ENCODE data around the gene FIBP.
A peak's percentile ranks its signal among the peaks of the same experiment; 100 is the strongest.

FIBP gene

GRCh38 chr11:65888163-65888814 is at the start of gene FIBP:
FIBP (minus strand) TSS chr11:65888471; CDS start chr11:65888418, 53 bp downstream.
- DNase-seq, result peak; percentile 98

GRCh38 chr11:65937766-65938165 is 49.5 kb upstream of the FIBP start:
- no peak for DNase-seq

GRCh38 chr11:65934014-65934413 is 45.7 kb upstream of the FIBP start:
- DNase-seq, result no peak

DNA sequence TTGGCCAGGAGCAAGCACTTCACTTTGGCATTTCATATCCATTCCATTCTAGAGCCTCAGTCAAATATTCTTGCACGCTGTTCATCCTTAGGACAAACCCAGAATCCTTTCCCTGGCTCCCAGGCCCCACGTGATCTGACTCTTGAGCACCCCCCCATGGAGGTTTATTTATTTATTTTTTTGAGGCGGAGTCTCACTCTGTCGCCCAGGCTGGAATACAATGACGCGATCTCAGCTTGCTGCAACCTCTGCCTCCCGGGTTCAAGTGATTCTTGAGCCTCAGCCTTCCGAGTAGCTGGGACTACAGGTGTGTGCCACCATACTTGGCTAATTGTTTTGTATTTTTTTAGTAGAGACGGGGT is 44.3 kb upstream of the FIBP start:
- no peak for DNase-seq

- DNase-seq, result no peak
Measured at GRCh38 chr11:65931773-65932557, 43.7 kb upstream of the FIBP start.

DNA sequence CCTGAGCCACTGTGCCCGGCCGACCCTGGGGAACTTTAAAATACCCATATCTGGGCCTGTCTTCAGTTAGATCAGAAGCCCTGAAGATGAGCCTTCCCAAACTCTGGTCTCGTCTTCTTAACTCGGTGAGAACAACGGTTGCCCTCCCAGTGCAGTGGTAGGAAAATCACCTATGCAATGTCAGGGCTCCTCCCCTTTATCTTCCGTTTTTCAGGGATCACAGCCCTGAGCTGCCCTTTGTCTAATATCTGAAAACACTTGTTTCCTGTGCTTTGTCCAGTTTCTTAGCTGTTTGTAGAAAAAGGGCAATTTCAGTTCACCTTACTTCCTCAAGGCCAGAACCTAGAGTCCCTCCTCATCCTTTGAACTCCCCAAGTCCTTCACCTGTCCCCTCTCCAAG is 40.4 kb upstream of the FIBP start:
- no peak for DNase-seq

- no peak for DNase-seq
Measured at GRCh38 chr11:65927904-65928397, 39.7 kb upstream of the FIBP start.

DNA sequence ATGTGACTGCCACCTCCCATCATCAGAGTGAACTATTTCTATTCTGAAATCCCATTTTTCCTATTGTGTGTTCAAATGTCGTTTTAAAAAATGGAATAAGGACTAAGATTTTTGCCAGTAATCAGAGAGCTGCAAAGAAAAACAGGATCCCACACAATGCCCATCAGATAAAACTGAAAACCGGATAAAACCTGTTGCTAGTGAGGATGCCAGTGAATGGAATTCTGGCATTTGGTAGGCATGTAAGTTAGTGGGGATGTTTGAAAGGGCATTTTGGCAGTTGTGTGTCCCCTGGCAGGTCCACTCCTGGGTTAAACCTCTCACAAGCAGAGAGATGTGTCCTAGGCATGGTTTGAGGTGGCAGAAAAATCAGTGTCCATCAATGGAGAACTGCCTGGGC is 37.1 kb upstream of the FIBP start:
- no peak for DNase-seq

DNA sequence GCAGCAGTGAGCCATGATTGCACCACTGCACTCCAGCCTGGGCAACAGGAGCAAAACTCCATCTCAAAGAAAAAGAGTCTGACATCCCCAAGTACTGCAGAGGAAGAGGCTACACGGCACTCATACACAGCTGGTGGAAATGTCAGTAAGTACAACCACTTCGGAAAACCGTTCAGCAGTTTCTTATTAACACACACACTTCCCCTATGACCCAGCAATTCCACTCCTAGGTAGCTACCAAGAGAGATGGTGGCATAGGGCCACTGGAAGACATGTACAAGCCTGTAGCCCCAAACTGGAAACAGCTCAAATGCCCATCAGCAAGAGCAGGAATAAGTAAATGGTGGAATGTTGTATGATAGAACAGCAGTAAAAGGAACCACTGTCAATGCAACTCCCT is 34.3 kb upstream of the FIBP start:
- no peak for DNase-seq

DNA sequence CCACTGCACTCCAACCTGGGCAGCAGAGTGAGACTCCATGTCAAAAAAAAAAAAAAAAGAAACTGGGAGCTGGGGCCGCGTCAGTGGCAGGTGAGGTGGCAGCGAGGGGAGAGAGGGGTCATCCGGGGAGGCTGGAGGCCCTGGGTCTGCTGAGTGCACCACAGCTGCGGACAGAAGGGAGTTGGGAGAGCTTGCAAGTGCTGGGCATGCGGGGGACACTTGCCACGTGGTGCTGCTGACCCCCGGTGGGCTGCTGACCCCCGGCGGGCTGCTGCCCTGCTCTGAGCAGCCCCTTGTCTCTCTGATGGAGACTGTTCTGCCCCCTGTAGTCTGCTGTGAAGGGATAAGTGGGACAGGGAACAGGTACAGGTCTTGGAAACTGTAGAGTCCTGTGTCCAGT is 33.6 kb upstream of the FIBP start:
- DNase-seq, result no peak

DNA sequence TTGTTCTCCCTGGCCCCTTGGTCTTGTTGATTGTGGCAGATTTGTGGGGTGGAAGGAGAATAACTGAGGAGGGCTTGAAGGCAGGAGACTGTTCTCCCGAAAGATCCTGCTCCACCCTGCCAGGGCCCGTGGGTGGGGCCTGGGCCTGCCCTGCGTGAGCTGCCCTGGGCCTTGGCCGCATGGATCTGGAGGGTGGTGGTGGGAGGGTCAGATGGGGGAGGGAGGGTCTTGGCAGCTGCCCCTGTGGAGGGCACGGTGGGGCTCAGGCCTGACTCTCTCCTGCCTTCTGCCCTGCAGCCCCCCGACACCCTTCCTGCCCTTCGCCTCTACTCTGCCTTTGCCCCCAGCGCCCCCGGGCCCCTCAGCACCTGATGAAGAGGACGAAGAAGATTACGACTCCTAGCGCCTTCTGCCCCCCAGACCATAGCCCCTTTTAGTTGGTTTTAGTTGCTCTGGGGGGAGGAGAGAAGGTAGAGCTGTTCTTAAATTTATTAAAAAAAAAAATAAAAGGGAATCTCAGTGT is 32.8 kb upstream of the FIBP start:
- DNase-seq, result no peak

DNA sequence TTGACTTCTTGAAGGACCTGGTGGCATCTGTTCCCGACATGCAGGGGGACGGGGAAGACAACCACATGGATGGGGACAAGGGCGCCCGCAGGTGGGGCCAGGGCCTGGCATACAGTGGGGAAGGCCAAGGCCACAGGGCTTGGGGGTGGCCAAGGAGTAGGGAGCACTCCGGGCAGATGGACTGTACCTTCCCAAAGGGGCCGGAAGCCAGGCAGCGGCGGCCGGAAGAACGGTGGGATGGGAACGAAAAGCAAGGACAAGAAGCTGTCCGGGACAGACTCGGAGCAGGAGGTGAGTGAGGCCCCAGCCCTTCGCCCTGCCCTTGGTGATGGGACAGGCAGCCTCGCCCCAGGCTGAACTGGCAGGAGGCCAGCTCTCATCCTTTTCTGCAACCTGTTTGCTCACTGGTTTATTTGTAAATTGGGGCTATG is 32.1 kb upstream of the FIBP start:
- DNase-seq, result no peak

DNA sequence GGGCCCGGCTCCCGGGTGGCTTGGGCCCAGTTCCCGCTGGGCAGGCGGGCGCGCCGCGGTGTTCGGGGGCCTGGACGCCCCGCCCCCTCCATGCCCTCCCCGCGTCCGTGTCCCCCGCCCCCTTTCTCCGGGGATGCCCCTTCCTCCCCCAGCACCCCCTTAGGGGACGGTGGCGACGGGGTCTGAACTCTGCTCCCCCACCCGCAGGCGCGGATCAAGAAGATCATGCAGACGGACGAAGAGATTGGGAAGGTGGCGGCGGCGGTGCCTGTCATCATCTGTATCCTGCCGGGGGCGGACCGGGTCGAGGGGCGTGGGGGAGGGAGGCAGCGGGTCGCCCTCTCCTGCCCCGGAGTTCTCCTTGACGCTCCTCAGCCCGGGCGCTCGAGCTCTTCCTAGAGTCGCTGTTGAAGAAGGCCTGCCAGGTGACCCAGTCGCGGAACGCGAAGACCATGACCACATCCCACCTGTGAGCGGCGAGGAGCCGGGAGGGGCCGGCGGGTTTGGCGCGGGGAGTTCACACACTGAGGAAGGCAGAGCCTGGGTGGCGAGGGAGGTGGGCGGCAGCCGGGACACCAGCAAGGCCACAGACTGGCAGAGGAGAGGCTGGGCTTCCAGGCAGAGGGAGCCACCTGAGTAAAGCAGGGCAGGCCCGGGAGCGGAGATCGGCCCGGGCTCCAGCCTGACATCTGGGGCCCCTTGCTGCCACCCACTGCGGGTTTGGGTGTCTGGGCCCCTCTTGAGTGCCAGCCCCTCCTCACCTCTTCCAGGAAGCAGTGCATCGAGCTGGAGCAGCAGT is 31.5 kb upstream of the FIBP start:
- peak; percentile 12 for DNase-seq

DNA sequence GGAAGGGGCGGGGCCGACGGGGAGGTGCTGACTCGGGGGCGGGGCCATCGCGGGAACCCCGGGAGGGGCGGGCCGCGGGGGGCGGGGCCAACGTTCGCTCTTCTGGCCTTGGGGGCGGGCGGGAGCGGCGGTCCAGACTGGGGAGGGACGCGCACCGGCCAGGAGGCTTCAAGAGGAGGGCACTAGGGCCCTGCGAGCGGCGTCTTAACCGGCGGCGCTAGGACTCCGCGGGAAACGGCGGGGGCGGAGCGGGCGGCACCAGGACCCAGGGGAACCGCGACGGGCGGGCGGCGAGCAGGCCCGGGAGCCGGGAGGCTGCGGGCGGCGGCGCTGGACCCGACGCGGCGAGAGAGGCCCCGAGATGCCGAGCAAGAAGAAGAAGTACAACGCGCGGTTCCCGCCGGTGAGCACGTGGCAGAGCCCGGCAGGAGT is 30.9 kb upstream of the FIBP start, which contains the start of gene DRAP1:
TSS of gene DRAP1 (plus strand) at position 286 of the 432 bp plus-strand sequence. CDS start at position 362, 76 bp downstream.
- DNase-seq, result peak; percentile 98

GRCh38 chr11:65918211-65919140 is 30.2 kb upstream of the FIBP start, which contains the start of gene C11orf68:
C11orf68 (minus strand) TSS chr11:65919062; CDS start chr11:65919031, 31 bp downstream.
- peak; percentile 38 for DNase-seq

- DNase-seq, result no peak
Measured at GRCh38 chr11:65917434-65918210, 29.4 kb upstream of the FIBP start.

DNA sequence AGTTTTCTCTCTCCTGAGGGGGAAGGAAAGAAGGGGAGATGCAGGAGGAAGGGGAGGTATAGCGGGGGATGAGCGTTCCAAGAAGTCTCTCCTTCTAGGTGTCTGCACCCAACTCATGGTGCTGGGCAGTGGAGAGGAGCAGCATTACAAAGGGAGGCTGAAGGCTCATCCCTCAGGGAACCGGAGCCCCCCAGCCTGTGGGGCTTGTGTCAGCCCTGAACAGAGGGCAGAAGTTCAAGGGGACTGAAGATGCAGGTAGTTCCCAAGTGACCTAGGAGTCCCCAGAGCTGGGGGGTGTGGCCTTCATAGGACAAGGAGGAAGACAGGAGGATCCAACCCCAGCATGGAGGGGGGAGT is 28.8 kb upstream of the FIBP start:
- DNase-seq, result no peak

DNA sequence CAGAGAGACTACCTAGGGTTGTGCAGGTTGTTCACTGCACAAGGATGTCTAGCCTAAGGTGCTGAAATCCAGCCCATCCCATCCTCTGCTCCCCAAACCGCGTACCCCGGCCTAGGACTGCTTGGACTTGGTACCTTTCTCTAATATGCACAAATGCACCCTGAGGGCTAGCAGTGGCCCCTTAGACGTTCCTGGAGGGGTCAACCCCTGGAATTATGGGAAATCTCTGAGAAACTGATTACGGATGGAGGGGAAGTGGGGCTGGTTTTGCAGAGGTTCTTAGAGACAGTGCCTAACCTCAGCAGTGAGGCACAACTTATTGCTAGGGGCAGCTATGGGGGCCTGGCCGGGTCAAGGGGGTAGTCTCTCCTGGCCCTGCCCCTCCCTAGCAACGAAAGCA is 28.1 kb upstream of the FIBP start:
- DNase-seq, result no peak

GRCh38 chr11:65915821-65916251 is 27.6 kb upstream of the FIBP start:
- no peak for DNase-seq

GRCh38 chr11:65915101-65915820 is 27.0 kb upstream of the FIBP start:
- DNase-seq, result no peak

Data from NCI-H774 (cell line).